DOHH2 (cell line): ENCODE measurements around the gene CYB5R3.

Experiments
- CTCF ChIP-seq: fragments of 200-600 bp; sonication (generic); IDR thresholded peaks from one replicate; pipeline ENCODE4 v1.5.1; 2014; ENCODE audit warnings: antibody characterized with exemption, mild to moderate bottlenecking, low read depth, low read length; ENCODE audit not compliant: poor library complexity, severe bottlenecking
- EZH2phosphoT487 ChIP-seq: fragments of 200-600 bp; sonication (generic); IDR thresholded peaks from 2 replicates; pipeline ENCODE4 v1.6.1; 2017; ENCODE audit warnings: borderline replicate concordance, mild to moderate bottlenecking, antibody characterized with exemption, low read length, moderate library complexity, mixed read lengths

GRCh38 chr22:42630211-42630610 lies 19.0 kb downstream of the CYB5R3 start:
- TF ChIP-seq CTCF (no peak), EZH2phosphoT487 (no peak)
